ENCODE data around the gene EPG5.
A peak's percentile ranks its signal among the peaks of the same experiment; 100 is the strongest.

The EPG5 gene

GRCh38 chr18:45838302-45839070 lies 128.6 kb downstream of the EPG5 start:
- Histone ChIP-seq H3K27ac (replicated peaks) (no peak overlapping the region), H3K27me3 (ENCODE audit: insufficient read depth, poor library complexity, severe bottlenecking) (no peaks in the 10 kb centered on the region), H3K4me3 (replicated peaks; ENCODE audit: insufficient read depth, low read length) (no peak overlapping the region)
- TF ChIP-seq GABPA (IDR thresholded peaks at IDR 0.05; ENCODE audit: low read depth), result no peak
- TF ChIP-seq SPI1 (IDR thresholded peaks at IDR 0.05; ENCODE audit: borderline replicate concordance, low read depth), result no peak
- TF ChIP-seq REST (IDR thresholded peaks at IDR 0.05; ENCODE audit: insufficient replicate concordance, low read depth), result no peak
- TF ChIP-seq, protein P1, sequence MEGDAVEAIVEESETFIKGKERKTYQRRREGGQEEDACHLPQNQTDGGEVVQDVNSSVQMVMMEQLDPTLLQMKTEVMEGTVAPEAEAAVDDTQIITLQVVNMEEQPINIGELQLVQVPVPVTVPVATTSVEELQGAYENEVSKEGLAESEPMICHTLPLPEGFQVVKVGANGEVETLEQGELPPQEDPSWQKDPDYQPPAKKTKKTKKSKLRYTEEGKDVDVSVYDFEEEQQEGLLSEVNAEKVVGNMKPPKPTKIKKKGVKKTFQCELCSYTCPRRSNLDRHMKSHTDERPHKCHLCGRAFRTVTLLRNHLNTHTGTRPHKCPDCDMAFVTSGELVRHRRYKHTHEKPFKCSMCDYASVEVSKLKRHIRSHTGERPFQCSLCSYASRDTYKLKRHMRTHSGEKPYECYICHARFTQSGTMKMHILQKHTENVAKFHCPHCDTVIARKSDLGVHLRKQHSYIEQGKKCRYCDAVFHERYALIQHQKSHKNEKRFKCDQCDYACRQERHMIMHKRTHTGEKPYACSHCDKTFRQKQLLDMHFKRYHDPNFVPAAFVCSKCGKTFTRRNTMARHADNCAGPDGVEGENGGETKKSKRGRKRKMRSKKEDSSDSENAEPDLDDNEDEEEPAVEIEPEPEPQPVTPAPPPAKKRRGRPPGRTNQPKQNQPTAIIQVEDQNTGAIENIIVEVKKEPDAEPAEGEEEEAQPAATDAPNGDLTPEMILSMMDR (IDR thresholded peaks at IDR 0.05; ENCODE audit: insufficient read depth, low read length), result no peak
- TF ChIP-seq POLR2AphosphoS5 (IDR thresholded peaks at IDR 0.05; ENCODE audit: low read depth), result no peak
- no peak for DNase-seq (ENCODE audit: low read depth in 1 of 2, low spot score in 1 of 2)

DNA sequence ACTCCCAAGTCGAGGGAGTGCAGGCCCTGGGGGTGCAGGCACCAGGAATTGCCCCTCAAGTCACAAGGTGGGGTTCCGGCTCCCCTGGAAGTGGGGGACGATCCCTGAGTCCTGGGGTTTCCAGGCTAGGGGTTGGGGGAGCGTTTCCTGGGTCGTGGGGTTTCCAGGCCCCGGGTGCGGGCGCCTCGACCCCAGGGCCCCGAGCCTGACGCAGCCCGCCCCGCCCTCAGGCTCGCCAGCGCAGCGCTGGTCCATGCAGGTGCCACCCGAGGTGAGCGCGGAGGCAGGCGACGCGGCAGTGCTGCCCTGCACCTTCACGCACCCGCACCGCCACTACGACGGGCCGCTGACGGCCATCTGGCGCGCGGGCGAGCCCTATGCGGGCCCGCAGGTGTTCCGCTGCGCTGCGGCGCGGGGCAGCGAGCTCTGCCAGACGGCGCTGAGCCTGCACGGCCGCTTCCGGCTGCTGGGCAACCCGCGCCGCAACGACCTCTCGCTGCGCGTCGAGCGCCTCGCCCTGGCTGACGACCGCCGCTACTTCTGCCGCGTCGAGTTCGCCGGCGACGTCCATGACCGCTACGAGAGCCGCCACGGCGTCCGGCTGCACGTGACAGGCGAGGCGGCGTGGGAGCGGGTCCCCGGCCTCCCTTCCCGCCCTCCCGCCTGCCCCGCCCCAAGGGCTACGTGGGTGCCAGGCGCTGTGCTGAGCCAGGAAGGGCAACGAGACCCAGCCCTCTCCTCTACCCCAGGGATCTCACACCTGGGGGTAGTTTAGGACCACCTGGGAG lies 129.7 kb downstream of the EPG5 start:
- Histone ChIP-seq H3K27me3 (ENCODE audit: insufficient read depth, poor library complexity, severe bottlenecking) (no peaks in the 10 kb centered on the region), H3K27ac (replicated peaks) (no peak overlapping the region), H3K4me3 (replicated peaks; ENCODE audit: insufficient read depth, low read length) (0 out of 2 replicates have a peak overlapping the region, but pooled peaks have one; percentile 0)
- TF ChIP-seq, protein P1 (IDR thresholded peaks at IDR 0.05; ENCODE audit: insufficient read depth, low read length), result no peak
- peak; percentile 68 to 79 for DNase-seq (ENCODE audit: low read depth in 1 of 2, low spot score in 1 of 2)

DNA sequence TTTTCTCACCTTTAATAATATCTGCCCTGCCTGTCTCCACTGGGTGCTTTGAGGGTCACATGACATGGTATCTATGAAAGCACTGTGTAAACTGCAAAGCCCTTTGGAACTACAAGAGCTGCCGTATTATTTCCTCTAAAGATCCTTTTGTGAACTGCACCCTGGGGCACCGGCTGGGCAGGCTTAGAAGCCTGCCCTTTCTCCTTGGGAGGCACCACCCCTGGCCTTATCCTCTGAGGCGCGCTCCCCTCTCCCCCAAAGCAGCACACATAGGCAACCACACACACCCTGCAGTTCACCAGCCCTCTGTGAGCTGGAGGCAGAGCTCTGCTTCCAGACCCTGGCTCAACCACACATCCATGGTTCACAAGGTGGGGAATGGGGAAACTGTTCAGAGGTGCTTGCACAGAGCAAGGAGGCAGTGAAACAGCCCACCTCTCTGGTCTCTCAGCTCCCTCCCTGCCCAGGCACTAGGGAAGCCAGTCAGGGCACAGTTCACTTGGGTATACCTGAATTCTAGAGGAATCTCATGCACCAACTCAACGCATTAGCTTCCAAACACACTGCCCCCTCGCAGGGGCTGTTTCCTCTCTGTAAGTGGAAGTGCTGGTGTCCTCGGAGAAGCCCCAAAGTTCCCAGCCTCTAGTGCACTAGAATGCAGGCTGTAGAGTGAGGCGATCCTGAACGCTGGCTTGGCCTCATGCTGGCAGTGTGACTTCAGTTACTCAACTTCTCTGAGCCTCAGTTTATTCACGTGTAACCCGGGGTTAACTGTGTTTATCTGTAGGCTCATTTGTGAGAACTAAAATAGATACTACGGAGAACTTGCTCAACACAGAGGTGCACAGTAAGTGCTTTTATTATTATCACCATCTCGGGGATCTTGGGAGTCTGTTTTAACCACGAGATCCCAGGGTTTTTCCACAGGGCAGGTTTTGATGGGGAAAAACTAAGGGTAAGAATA lies 130.6 kb downstream of the EPG5 start:
- TF ChIP-seq, protein P1 (IDR thresholded peaks at IDR 0.05; ENCODE audit: insufficient read depth, low read length), result no peak
- no peak overlapping the region for H3K4me3 ChIP-seq (replicated peaks; ENCODE audit: insufficient read depth, low read length)
- H3K27me3 ChIP-seq (ENCODE audit: insufficient read depth, poor library complexity, severe bottlenecking), result no peaks in the 10 kb centered on the region
- DNase-seq (ENCODE audit: low read depth in 1 of 2, low spot score in 1 of 2), result no peak
- no peak overlapping the region for H3K27ac ChIP-seq (replicated peaks)

DNA sequence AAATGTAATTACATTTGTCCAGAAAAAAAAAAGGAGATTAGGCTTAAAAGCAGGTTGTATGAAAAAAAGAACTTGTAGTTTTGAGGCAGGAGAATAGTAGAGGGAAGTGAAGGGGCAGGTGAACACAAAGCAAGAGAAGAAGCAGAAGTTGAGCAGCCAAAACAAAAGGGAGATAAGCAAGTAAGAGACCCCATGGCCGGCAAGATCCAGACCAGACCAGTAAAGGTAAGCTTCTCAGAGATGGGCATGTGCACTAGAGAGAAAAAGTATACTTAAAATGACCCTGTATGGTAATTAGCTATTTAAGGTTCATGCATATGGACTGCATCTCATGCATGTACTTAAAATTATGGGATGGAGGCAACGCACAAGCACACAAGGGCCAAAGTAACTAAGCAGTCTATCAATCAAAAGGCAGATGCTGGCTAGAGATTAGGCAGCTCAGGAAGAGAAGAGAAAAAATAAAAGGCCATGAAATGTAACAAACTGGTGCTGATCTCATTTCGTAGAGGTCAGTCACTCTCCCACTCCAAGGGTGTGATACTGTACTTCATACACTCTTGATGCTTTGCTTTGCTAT lies 132.0 kb downstream of the EPG5 start:
- no peak overlapping the region for H3K27ac ChIP-seq (replicated peaks)
- DNase-seq (ENCODE audit: low read depth in 1 of 2, low spot score in 1 of 2), result no peak
- no peak overlapping the region for H3K4me3 ChIP-seq (replicated peaks; ENCODE audit: insufficient read depth, low read length)
- no peaks in the 10 kb centered on the region for H3K27me3 ChIP-seq (ENCODE audit: insufficient read depth, poor library complexity, severe bottlenecking)
- TF ChIP-seq GABPA (IDR thresholded peaks at IDR 0.05; ENCODE audit: low read depth) (no peak), SPI1 (IDR thresholded peaks at IDR 0.05; ENCODE audit: borderline replicate concordance, low read depth) (peak; percentile 16; the same call in 1 of the 2 replicates), POLR2AphosphoS5 (IDR thresholded peaks at IDR 0.05; ENCODE audit: low read depth) (no peak)
- TF ChIP-seq, protein P1 (IDR thresholded peaks at IDR 0.05; ENCODE audit: insufficient read depth, low read length), result no peak
